HFF-Myc (cell line): ENCODE data around the gene GNB1L.
A peak's percentile ranks its signal among the peaks of the same experiment; 100 is the strongest.

Source experiments
- DNase-seq: peaks from one replicate; pipeline ENCODE4 v3.0.0-alpha.2; 2011; ENCODE audit warnings: low read depth; ENCODE audit errors: extremely low read depth
- H3K4me3 ChIP-seq: replicated peaks from 2 replicates; pipeline ENCODE4 v1.5.1; 2011; ENCODE audit warnings: low read depth, mild to moderate bottlenecking, control low read depth, low read length
- TF ChIP-seq, protein P1 (sequence below): IDR thresholded peaks from 2 replicates; pipeline ENCODE4 v1.5.1; 2012; ENCODE audit warnings: mild to moderate bottlenecking, low read depth, low read length, control low read depth; ENCODE audit errors: missing control alignments

The GNB1L gene

DNA sequence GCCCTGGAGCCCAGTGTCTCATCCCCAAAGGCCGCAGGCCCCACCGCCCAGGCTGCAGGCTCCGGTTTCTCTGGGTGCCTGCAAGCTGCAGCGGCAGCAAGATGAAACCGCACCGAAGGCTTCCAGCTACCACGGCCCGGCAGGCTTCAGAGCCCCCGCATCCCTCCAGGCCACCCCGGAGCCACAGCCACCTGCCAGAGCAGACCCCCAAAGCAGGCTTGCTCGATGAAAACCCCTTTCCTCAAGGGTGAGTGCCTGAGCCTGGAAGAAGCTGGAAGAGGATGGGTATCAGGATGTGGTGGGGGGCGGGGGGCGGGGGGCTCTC lies 24.5 kb upstream of the GNB1L start:
- H3K4me3 ChIP-seq: peak overlapping the region; percentile 34
- TF ChIP-seq, protein P1, sequence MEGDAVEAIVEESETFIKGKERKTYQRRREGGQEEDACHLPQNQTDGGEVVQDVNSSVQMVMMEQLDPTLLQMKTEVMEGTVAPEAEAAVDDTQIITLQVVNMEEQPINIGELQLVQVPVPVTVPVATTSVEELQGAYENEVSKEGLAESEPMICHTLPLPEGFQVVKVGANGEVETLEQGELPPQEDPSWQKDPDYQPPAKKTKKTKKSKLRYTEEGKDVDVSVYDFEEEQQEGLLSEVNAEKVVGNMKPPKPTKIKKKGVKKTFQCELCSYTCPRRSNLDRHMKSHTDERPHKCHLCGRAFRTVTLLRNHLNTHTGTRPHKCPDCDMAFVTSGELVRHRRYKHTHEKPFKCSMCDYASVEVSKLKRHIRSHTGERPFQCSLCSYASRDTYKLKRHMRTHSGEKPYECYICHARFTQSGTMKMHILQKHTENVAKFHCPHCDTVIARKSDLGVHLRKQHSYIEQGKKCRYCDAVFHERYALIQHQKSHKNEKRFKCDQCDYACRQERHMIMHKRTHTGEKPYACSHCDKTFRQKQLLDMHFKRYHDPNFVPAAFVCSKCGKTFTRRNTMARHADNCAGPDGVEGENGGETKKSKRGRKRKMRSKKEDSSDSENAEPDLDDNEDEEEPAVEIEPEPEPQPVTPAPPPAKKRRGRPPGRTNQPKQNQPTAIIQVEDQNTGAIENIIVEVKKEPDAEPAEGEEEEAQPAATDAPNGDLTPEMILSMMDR: no peak
- no peak for DNase-seq

DNA sequence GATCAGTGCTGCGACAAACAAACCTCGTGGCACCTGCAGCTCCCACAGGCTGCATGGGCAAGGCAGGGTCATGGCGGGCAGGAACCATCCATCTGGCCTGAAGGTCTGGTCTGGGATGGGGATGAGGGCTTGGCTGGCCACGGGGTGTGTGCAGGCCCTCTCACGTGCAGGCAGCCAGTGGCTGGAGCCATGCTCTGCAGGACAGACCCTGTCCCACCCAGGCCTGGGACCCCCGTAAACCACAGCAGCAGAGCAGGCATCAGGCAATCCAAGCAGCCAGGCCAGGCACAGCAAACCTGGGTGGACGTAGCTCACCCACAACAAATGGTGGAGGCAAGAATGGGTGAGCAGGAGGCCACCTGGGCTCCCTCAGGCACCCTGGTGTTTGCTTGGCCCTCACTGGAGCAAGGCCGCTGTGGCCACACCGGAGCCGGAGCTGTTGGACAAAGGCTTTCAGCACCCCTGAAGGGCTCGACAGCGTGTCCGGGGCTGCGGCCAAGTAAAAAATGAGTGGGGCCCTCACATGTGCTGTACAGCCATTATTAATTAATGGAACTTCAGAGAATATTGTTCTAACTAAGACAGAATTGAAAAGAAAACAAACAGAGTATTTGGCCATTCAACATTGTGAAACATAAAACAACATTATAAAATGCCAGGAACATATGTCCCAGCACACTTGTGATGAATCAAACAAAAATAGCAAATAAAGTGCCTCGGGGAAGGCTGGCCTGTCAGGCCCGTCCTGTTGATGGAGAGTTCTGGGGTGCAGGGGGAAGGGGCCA lies 24.0 kb upstream of the GNB1L start:
- H3K4me3 ChIP-seq: peak overlapping the region; percentile 34
- DNase-seq: no peak
- TF ChIP-seq, protein P1: no peak

DNA sequence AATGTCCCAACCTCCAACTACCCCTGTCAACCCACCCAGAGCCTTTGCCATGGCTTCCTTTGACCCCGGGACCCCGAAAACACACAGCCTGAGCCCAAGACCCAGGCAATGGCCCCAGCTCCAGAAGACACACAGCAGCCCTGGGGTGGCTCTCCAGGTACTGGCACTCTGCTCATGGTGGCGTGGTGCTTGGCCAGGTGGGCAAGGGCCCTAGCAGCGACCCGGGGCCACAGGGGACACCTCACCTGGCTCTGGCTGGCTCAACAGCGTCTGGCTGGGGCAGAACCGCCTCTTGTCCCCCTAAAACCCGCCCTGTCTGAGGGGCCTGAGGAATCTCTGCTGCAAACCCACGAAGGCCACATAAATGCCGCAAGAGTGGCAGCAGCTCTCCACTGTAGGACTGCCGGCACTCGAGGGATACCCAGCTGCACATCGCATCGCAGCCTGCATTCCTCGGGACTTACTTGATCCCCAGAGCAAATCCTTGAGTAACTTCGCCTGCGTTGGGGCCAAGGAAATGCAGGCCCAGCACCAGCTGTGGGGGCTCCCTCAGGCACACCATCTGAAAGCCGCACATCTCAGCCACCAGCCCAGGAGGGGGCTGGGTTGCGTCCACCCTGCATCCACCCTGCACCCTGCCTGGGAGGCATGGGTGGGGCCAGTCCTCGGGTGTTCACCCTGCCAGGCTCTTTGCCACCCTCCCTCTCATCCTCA lies 23.1 kb upstream of the GNB1L start:
- no peak for DNase-seq
- TF ChIP-seq, protein P1: no peak
- no peak overlapping the region for H3K4me3 ChIP-seq

DNA sequence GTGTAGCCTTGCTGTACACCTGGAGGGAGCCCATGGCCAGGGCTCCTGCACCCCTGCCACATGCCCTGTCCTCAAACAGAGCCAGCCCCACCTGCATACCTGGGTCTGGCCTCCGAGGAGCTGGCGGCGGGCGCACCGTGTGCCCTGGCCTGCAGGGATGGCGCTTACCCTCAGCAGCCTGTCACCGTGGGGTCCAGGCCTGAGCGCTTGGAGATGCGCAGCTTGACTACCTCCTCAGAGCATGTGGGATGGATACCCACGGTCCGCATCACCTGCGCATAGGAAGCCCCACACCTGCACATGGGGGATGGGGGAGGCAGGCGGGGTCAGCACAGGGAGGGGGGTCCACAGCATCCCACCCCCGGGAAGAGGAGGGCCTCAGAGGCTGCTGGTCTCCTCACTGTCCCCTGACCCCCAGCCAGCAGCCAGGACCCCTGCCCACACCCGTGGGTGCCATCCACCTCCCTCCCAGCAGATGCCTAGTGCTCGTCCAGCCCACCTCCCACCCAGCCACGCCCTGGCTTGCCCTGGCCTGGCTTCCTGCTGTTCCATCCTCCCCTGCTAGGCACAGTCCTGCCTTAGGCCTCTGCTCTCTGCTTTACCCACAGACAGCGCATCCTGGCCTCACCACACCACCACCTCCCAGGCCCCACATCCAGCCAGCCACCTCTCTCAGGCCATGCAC lies 22.4 kb upstream of the GNB1L start:
- no peak overlapping the region for H3K4me3 ChIP-seq
- DNase-seq: no peak
- TF ChIP-seq, protein P1: no peak

DNA sequence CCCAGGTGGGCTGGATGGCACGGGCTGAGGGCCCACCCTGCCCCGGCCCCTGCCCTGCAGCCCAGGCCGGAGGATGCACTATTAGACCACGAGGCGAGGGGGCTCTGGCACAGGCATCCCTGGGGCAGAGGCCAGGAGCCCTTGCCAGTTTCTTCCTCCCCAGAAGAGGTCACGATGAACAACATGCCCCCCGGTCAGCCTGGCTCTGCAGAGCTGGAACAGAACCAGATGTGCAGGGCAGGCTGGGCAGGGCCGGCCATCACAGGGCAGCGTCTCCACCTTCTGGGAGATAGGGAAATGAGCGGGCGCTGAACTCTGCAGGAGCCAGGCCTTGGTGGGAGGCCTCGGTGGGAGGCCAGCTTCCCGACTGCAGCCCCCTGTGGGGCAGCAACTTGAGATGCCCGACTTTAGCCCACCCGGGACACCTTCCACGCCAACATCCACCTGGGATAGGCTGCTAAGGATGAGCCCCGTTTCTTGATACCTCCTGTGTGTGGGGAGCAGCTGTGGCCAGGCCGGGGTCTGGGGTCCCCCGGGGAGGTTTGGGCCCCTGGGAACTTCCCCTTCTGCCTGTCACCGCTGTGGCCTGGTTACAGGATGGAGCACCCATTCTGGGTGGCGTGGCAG lies 21.8 kb upstream of the GNB1L start:
- H3K4me3 ChIP-seq: no peak overlapping the region
- TF ChIP-seq, protein P1: no peak
- no peak for DNase-seq

DNA sequence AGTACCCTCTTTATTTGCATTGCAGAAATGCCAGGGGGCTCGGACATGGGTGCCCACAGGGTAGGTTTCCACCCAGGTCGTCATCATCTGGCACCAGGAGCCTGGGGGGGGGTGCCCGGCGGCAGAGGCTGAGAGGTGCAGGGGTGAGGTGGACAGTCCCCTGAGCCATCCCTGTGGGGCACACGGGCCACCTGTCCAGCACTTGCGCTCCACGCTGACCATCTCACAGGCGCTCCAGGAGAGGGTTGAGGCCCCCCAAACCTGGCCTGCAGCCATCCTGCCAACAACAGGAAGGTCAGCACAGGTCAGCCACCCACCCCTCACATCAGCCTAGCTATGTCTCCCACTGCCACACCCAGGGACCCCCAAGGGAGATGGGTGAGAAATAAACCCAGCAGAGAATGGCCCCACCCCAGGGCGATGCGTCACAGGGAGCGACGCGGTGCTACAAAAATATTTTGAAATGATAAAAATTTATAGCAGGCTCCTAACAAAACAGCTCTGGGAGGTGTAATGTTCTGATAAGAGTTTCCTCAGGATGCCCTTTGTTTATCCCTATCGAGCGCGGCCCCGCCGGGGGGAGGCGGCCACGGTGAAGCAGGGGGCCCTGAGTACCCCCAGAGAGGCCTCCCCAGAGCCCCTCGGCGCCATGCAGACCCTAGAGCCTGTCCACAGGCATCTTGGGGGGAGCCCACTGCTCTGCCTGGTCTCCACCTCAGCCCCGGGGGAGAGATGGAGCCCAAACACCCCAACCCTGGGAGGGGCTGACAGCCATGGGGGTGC lies 21.0 kb upstream of the GNB1L start:
- TF ChIP-seq, protein P1: no peak
- DNase-seq: no peak
- H3K4me3 ChIP-seq: no peak overlapping the region
